Panc1 (cell line): ENCODE measurements around the gene SMYD2.

ENCODE experiments used
- TCF7L2 ChIP-seq: IDR thresholded peaks from 2 replicates; pipeline ENCODE4 v1.6.1; 2011; ENCODE audit warnings: mild to moderate bottlenecking, low read depth, low read length, inconsistent platforms
- TF ChIP-seq, protein P1 (sequence below): fragments of 450-650 bp; IDR thresholded peaks from 2 replicates; pipeline ENCODE4 v1.5.1; 2017; ENCODE audit warnings: mild to moderate bottlenecking

DNA sequence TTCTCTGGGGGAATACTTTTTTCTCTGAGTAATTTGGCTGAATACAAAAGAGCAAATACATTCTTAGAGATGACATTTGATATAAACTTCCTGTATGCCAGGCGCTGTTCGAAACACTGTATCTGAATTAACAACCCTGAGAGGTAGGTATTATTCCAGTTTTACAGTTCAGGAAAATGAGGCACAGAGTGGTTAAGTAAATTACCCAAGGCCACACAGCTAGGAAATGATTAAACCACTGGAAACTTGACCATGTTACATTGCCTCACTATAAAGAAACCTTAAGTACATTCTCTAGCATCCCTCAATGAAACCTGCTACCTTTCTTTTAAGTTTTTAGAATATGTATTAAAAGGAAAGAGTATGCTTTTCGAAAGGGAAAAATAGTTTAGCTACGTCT, 54.6 kb downstream of the SMYD2 start:
- TF ChIP-seq, protein P1, sequence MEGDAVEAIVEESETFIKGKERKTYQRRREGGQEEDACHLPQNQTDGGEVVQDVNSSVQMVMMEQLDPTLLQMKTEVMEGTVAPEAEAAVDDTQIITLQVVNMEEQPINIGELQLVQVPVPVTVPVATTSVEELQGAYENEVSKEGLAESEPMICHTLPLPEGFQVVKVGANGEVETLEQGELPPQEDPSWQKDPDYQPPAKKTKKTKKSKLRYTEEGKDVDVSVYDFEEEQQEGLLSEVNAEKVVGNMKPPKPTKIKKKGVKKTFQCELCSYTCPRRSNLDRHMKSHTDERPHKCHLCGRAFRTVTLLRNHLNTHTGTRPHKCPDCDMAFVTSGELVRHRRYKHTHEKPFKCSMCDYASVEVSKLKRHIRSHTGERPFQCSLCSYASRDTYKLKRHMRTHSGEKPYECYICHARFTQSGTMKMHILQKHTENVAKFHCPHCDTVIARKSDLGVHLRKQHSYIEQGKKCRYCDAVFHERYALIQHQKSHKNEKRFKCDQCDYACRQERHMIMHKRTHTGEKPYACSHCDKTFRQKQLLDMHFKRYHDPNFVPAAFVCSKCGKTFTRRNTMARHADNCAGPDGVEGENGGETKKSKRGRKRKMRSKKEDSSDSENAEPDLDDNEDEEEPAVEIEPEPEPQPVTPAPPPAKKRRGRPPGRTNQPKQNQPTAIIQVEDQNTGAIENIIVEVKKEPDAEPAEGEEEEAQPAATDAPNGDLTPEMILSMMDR = no peak
- TF ChIP-seq TCF7L2 = no peak
